ENCODE data around the gene TSC2. TPM values are rescaled to one million over a fixed set of nuclear protein-coding genes. Genes with fewer than 3 reads are reported as not detected.

The TSC2 gene
- polyA plus RNA-seq, 1 experiment = 35.9 TPM

GRCh38 chr16:2060346-2060745 lies 12.6 kb downstream of the TSC2 start:
- Histone ChIP-seq H3K9me3 (ENCODE audit: control insufficient read depth, insufficient read depth, low read length) (no peaks in the 10 kb centered on the region), H3K27me3 (ENCODE audit: control insufficient read depth, insufficient read depth, low read length) (no peaks in the 10 kb centered on the region), H3K4me3 (ENCODE audit: low read depth, low read length) (no peak overlapping the region), H3K27ac (ENCODE audit: low read depth, low read length) (no peak overlapping the region)
- no peak for DNase-seq (ENCODE audit: low read depth, low spot score)
- ChIA-PET POLR2A (no interaction called here), CTCF (no interaction called here)
- TF ChIP-seq, protein P1, sequence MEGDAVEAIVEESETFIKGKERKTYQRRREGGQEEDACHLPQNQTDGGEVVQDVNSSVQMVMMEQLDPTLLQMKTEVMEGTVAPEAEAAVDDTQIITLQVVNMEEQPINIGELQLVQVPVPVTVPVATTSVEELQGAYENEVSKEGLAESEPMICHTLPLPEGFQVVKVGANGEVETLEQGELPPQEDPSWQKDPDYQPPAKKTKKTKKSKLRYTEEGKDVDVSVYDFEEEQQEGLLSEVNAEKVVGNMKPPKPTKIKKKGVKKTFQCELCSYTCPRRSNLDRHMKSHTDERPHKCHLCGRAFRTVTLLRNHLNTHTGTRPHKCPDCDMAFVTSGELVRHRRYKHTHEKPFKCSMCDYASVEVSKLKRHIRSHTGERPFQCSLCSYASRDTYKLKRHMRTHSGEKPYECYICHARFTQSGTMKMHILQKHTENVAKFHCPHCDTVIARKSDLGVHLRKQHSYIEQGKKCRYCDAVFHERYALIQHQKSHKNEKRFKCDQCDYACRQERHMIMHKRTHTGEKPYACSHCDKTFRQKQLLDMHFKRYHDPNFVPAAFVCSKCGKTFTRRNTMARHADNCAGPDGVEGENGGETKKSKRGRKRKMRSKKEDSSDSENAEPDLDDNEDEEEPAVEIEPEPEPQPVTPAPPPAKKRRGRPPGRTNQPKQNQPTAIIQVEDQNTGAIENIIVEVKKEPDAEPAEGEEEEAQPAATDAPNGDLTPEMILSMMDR (IDR thresholded peaks at IDR 0.05; ENCODE audit: low read depth, low read length) = no peak

GRCh38 chr16:2061023-2061422 lies 13.2 kb downstream of the TSC2 start:
- no peak for DNase-seq (ENCODE audit: low read depth, low spot score)
- ChIA-PET CTCF (no interaction called here), POLR2A (no interaction called here)
- TF ChIP-seq, protein P1 (IDR thresholded peaks at IDR 0.05; ENCODE audit: low read depth, low read length) = no peak
- Histone ChIP-seq H3K27me3 (ENCODE audit: control insufficient read depth, insufficient read depth, low read length) (no peaks in the 10 kb centered on the region), H3K9me3 (ENCODE audit: control insufficient read depth, insufficient read depth, low read length) (no peaks in the 10 kb centered on the region; the same call in 1 of the 2 replicates), H3K4me3 (ENCODE audit: low read depth, low read length) (no peak overlapping the region), H3K27ac (ENCODE audit: low read depth, low read length) (no peak overlapping the region)

DNA sequence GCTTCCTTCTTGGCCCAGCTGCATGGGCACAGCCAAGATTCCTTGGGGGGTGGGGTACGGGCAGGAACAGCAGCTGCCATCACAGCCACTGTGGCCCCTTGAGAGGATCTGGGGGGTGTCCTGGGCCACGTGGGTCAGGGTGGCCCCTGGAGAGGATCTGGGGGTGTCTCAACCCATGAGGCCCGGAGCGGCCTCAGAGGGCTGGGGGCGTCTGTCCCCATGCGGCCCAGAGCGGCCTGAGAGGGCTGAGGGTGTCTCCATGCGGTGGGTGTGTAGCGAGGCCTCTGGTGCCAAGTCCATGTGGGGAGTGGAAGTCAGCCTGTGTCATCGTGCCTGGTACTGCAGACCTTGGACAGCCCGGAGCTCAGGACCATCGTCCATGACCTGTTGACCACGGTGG lies 13.7 kb downstream of the TSC2 start:
- no peak overlapping the region for H3K27ac ChIP-seq (ENCODE audit: low read depth, low read length)
- ChIA-PET CTCF (interaction anchor here (1.4 kb wide), 1 partner anchor 39 kb away, joined by 3 read pairs; no protein-coding TSS in a partner anchor), POLR2A (no interaction called here)
- H3K27me3 ChIP-seq (ENCODE audit: control insufficient read depth, insufficient read depth, low read length) = no peaks in the 10 kb centered on the region
- DNase-seq (ENCODE audit: low read depth, low spot score) = no peak
- no peaks in the 10 kb centered on the region; the same call in 1 of the 2 replicates for H3K9me3 ChIP-seq (ENCODE audit: control insufficient read depth, insufficient read depth, low read length)
- H3K4me3 ChIP-seq (ENCODE audit: low read depth, low read length) = no peak overlapping the region
- TF ChIP-seq, protein P1 (IDR thresholded peaks at IDR 0.05; ENCODE audit: low read depth, low read length) = no peak

- DNase-seq (ENCODE audit: low read depth, low spot score) = no peak
- H3K27ac ChIP-seq (ENCODE audit: low read depth, low read length) = no peak overlapping the region
- ChIA-PET CTCF (interaction anchor here (0.6 to 1.4 kb wide), 2 partner anchors 40 to 66 kb away, joined by 3 to 4 read pairs; no protein-coding TSS in a partner anchor), POLR2A (no interaction called here)
- no peaks in the 10 kb centered on the region for H3K27me3 ChIP-seq (ENCODE audit: control insufficient read depth, insufficient read depth, low read length)
- H3K4me3 ChIP-seq (ENCODE audit: low read depth, low read length) = no peak overlapping the region
- TF ChIP-seq, protein P1 (IDR thresholded peaks at IDR 0.05; ENCODE audit: low read depth, low read length) = no peak
- no peaks in the 10 kb centered on the region; the same call in 1 of the 2 replicates for H3K9me3 ChIP-seq (ENCODE audit: control insufficient read depth, insufficient read depth, low read length)
Observed at GRCh38 chr16:2062801-2063200, 15.0 kb downstream of the TSC2 start.

DNA sequence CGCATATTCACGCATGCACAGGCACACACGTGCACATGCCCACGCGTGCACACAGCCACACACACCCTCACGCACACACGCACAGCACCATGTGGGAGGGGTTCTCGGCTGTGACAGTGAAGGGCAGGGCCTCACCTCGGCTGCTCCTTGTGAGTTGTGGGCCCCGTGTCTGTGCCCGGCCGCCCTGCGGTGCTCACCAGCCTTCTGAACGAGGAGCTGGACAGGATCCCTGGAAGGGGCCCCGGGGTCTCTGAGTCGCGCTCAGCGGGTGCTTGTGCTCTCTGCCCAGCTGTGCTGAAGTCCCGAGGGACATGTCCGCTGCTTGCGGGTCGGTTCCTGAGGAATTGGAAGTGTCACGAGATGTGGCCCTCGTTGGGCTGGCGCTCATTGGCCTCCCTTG lies 16.1 kb downstream of the TSC2 start:
- H3K27me3 ChIP-seq (ENCODE audit: control insufficient read depth, insufficient read depth, low read length) = no peaks in the 10 kb centered on the region

More for the DNA sequence above, 16.1 kb downstream of the TSC2 start:
- Histone ChIP-seq H3K4me3 (ENCODE audit: low read depth, low read length) (no peak overlapping the region), H3K27ac (ENCODE audit: low read depth, low read length) (no peak overlapping the region), H3K9me3 (ENCODE audit: control insufficient read depth, insufficient read depth, low read length) (no peaks in the 10 kb centered on the region; the same call in 1 of the 2 replicates)
- CTCF ChIA-PET = no interaction called here
- TF ChIP-seq, protein P1 (IDR thresholded peaks at IDR 0.05; ENCODE audit: low read depth, low read length) = no peak
- POLR2A ChIA-PET = no interaction called here
- no peak for DNase-seq (ENCODE audit: low read depth, low spot score)

Data from AG04450 (cell line).